Measurements from ENCODE around the gene EED. TPM values are rescaled to one million over a fixed set of nuclear protein-coding genes. Genes with fewer than 3 reads are reported as not detected.

EED gene
- polyA plus RNA-seq, 1 donor from 2014 or later = 40.1 TPM

GRCh38 chr11:86248609-86249008 lies 4.1 kb downstream of the EED start:
- Histone ChIP-seq H4K20me1 (ENCODE audit: insufficient read depth) (no peaks in the 10 kb centered on the region), H2AFZ (ENCODE audit: low read depth, low read length) (no peak overlapping the region), H3K9me3 (ENCODE audit: low read length) (no peaks in the 10 kb centered on the region)

GRCh38 chr11:86249307-86250098 lies 5.0 kb downstream of the EED start:
- Histone ChIP-seq H3K4me3 (ENCODE audit: low read length) (no peak overlapping the region), H3K9me2 (ENCODE audit: insufficient read depth, low read length) (no peaks in the 10 kb centered on the region), H3K27ac (ENCODE audit: low read length) (no peak overlapping the region), H4K20me1 (ENCODE audit: insufficient read depth) (no peaks in the 10 kb centered on the region), H3K36me3 (ENCODE audit: insufficient read depth, low read length) (no peaks in the 10 kb centered on the region), H2AFZ (ENCODE audit: low read depth, low read length) (no peak overlapping the region), H3K9me3 (ENCODE audit: low read length) (no peaks in the 10 kb centered on the region), H3K27me3 (ENCODE audit: insufficient read depth, low read depth, low read length) (no peaks in the 10 kb centered on the region), H3K4me2 (ENCODE audit: low read length) (no peak overlapping the region), H3F3A (ENCODE audit: insufficient read depth, low read length, poor library complexity, severe bottlenecking) (no peaks in the 10 kb centered on the region), H3K79me2 (replicated peaks; ENCODE audit: insufficient read depth, low read length) (peaks cover 82% of the 10 kb centered on the region), H3K9ac (ENCODE audit: low read length) (no peak overlapping the region)
- TF ChIP-seq REST (IDR thresholded peaks at IDR 0.05; ENCODE audit: borderline replicate concordance) (no peak), TAF1 (IDR thresholded peaks at IDR 0.05; ENCODE audit: low read depth) (no peak), EP300 (conservative IDR thresholded peaks at IDR 0.05; ENCODE audit: poor library complexity, severe bottlenecking) (no peak), RAD21 (conservative IDR thresholded peaks at IDR 0.05) (no peak), SMC3 (conservative IDR thresholded peaks at IDR 0.05; ENCODE audit: poor library complexity) (no peak), MXI1 (conservative IDR thresholded peaks at IDR 0.05; ENCODE audit: poor library complexity, severe bottlenecking) (no peak), EZH2 (IDR thresholded peaks at IDR 0.05; ENCODE audit: borderline replicate concordance, insufficient read depth, low read length, poor library complexity, severe bottlenecking) (no peak)

More at GRCh38 chr11:86248609-86249008, 4.1 kb downstream of the EED start:
- H3K9ac ChIP-seq (ENCODE audit: low read length) = no peak overlapping the region
- H3K4me3 ChIP-seq (ENCODE audit: low read length) = no peak overlapping the region
- TF ChIP-seq RAD21 (conservative IDR thresholded peaks at IDR 0.05) (no peak), POLR2AphosphoS5 (IDR thresholded peaks at IDR 0.05) (no peak), SMC3 (conservative IDR thresholded peaks at IDR 0.05; ENCODE audit: poor library complexity) (no peak), MXI1 (conservative IDR thresholded peaks at IDR 0.05; ENCODE audit: poor library complexity, severe bottlenecking) (no peak), CTCF (IDR thresholded peaks at IDR 0.05; ENCODE audit: poor library complexity, severe bottlenecking) (no peak), REST (IDR thresholded peaks at IDR 0.05; ENCODE audit: borderline replicate concordance) (no peak), TAF1 (IDR thresholded peaks at IDR 0.05; ENCODE audit: low read depth) (no peak), EP300 (conservative IDR thresholded peaks at IDR 0.05; ENCODE audit: poor library complexity, severe bottlenecking) (no peak), EZH2 (IDR thresholded peaks at IDR 0.05; ENCODE audit: borderline replicate concordance, insufficient read depth, low read length, poor library complexity, severe bottlenecking) (no peak)
- no peaks in the 10 kb centered on the region for H3K27me3 ChIP-seq (ENCODE audit: insufficient read depth, low read depth, low read length)
- H3K4me2 ChIP-seq (ENCODE audit: low read length) = no peak overlapping the region
- H3K36me3 ChIP-seq (ENCODE audit: insufficient read depth, low read length) = no peaks in the 10 kb centered on the region
- peaks cover 80% of the 10 kb centered on the region for H3K79me2 ChIP-seq (replicated peaks; ENCODE audit: insufficient read depth, low read length)
- H3K27ac ChIP-seq (ENCODE audit: low read length) = no peak overlapping the region
- no peaks in the 10 kb centered on the region for H3F3A ChIP-seq (ENCODE audit: insufficient read depth, low read length, poor library complexity, severe bottlenecking)
- no peaks in the 10 kb centered on the region for H3K9me2 ChIP-seq (ENCODE audit: insufficient read depth, low read length)
